PC-3 (cell line): ENCODE results near the gene CDKL4. TPM values are rescaled to one million over a fixed set of nuclear protein-coding genes. Genes with fewer than 3 reads are reported as not detected.
"Not testable (repeated sequence)": the region's sequence is repeated elsewhere in the genome, so short reads cannot be mapped to it uniquely, and the experiment has no call there.

Experiments used
- ATAC-seq: fragments of 200-7000 bp; cut with Tn5 transposase; 2 replicates; pipeline ENCODE4 v1.9.1; 2020; ENCODE audit warnings: mild to moderate bottlenecking, moderate library complexity
- BruUV-seq: library from RNA; stranded (reverse); fragments of 400-500 nt; replicated peaks from 2 replicates; lab custom pipeline; 2021; lab: Mats Ljungman, UMichigan
- CTCF ChIA-PET: fragments of 300-600 bp; sonication (Branson Sonifier 250); formaldehyde crosslinking; loops from one replicate; lab custom pipeline; 2022; ENCODE audit warnings: antibody characterized with exemption; lab: Charles Lee
- POLR2A ChIA-PET: fragments of 300-600 bp; sonication (Branson Sonifier 250); formaldehyde crosslinking; loops from one replicate; lab custom pipeline; 2022; ENCODE audit warnings: antibody characterized with exemption; ENCODE audit not compliant: unreplicated experiment; lab: Charles Lee
- DNase-seq: peaks from one replicate; pipeline ENCODE4 v3.0.0-alpha.2; 2015
- H2AFZ ChIP-seq: fragments of 300-600 bp; sonication (generic); 2 replicates; pipeline ENCODE4 v1.6.0; 2016; ENCODE audit warnings: antibody characterized with exemption, low read length
- H3F3A ChIP-seq: fragments of 300-600 bp; sonication (generic); one replicate; pipeline ENCODE4 v1.6.0; 2017; ENCODE audit warnings: antibody characterized with exemption, low read length, control low read depth, mild to moderate bottlenecking; ENCODE audit not compliant: unreplicated experiment
- H3K27ac ChIP-seq: fragments of 300-600 bp; sonication (generic); 2 replicates; pipeline ENCODE4 v1.5.1; 2016; ENCODE audit warnings: mild to moderate bottlenecking, low read length
- H3K27me3 ChIP-seq: fragments of 300-600 bp; sonication (generic); 2 replicates; pipeline ENCODE4 v1.6.1; 2016; ENCODE audit warnings: low read length, mixed read lengths
- H3K36me3 ChIP-seq: fragments of 300-600 bp; sonication (generic); 2 replicates; pipeline ENCODE4 v1.6.1; 2016; ENCODE audit warnings: low read depth, mixed run types, low read length, mixed read lengths
- H3K4me1 ChIP-seq: fragments of 300-600 bp; sonication (generic); 2 replicates; pipeline ENCODE4 v1.5.1; 2016; ENCODE audit warnings: low read length; ENCODE audit not compliant: insufficient read depth
- H3K4me2 ChIP-seq: fragments of 300-600 bp; sonication (generic); 2 replicates; pipeline ENCODE4 v1.6.0; 2016; ENCODE audit warnings: low read length
- H3K4me3 ChIP-seq: fragments of 300-600 bp; sonication (generic); 2 replicates; pipeline ENCODE4 v1.5.1; 2016; ENCODE audit warnings: mild to moderate bottlenecking, low read length, mixed read lengths
- H3K79me2 ChIP-seq: fragments of 300-600 bp; sonication (generic); 2 replicates; pipeline ENCODE4 v1.6.1; 2017; ENCODE audit warnings: low read length, mixed read lengths
- H3K9ac ChIP-seq: fragments of 300-600 bp; sonication (generic); 2 replicates; pipeline ENCODE4 v1.6.0; 2016; ENCODE audit warnings: mild to moderate bottlenecking, low read length
- H3K9me2 ChIP-seq: fragments of 300-600 bp; sonication (generic); replicated peaks from 2 replicates; pipeline ENCODE4 v1.6.1; 2016; ENCODE audit warnings: mixed run types, low read length, mixed read lengths
- H3K9me3 ChIP-seq: fragments of 300-600 bp; sonication (generic); 2 replicates; pipeline ENCODE4 v1.6.1; 2016; ENCODE audit warnings: low read length, mixed read lengths
- H4K20me1 ChIP-seq: fragments of 300-600 bp; sonication (generic); 2 replicates; pipeline ENCODE4 v1.6.1; 2016; ENCODE audit warnings: low read length, mixed read lengths
- EZH2 ChIP-seq: fragments of 300-600 bp; sonication (generic); IDR thresholded peaks from one replicate; pipeline ENCODE4 v1.6.1; 2017; ENCODE audit warnings: antibody characterized with exemption, mild to moderate bottlenecking, low read length; ENCODE audit not compliant: unreplicated experiment
- EZH2phosphoT487 ChIP-seq: fragments of 300-600 bp; sonication (generic); IDR thresholded peaks from 2 replicates; pipeline ENCODE4 v1.6.1; 2018; ENCODE audit warnings: mild to moderate bottlenecking, antibody characterized with exemption, low read length, borderline replicate concordance
- intact Hi-C: fragments of 100-400 bp; cut with micrococcal nuclease; formaldehyde crosslinking; loops from 2 replicates; pipeline ENCODE4 v1.9.0; 2023
- total RNA-seq: library from RNA; depleted of rRNA; stranded (reverse); fragments of >200 nt; gene quantifications from 2 replicates; pipeline ENCODE4 v1.2.3, GENCODE V29; 2014
- TF ChIP-seq, protein P1 (sequence below): fragments of 300-600 bp; sonication (generic); conservative IDR thresholded peaks from 2 replicates; pipeline ENCODE4 v1.5.1; 2017; ENCODE audit warnings: antibody characterized with exemption, low read depth, mild to moderate bottlenecking, low read length

The CDKL4 gene
- total RNA-seq, 1 experiment from 2014 or later: 0.07 TPM

DNA sequence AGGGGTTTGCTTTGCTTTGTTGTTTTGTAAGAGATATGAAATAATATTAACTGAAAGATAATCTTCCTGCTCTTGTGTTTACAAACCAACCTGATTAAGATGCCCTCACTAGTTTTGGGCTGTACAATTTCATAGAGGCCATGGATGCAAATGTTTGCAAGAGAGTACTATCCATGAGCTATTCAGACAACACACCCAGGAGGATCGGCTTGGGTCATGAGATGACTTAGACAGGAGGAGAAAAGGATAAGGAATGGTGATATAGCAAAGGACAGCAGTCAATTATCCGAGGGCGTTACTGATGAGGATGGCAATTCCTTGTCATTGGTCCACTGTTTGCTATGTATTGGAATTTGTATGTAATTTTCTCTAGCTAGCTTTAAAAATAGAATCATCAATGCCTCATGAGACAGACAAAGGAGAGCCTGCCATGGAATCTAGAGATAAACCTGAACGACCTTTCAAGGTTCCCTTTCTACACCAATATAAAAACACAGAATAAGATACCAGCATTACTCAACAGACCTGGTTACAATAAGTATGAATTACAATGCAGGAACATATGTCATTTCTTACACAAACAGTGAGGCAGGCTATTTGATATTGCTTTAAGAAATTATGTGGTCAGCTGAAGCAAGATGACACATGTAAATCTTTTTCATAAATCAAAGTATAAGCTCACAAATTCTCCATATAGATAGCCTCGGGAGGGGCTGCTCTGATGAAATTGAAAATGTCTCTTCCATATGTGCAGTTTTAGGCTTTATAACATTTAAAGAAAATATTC is 68.6 kb downstream of the CDKL4 start:
- no peaks in the 10 kb centered on the region for H3K9me2 ChIP-seq
- no peak overlapping the region for H3K9ac ChIP-seq
- no peaks in the 10 kb centered on the region for H4K20me1 ChIP-seq
- no peak for TF ChIP-seq EZH2phosphoT487
- TF ChIP-seq, protein P1, sequence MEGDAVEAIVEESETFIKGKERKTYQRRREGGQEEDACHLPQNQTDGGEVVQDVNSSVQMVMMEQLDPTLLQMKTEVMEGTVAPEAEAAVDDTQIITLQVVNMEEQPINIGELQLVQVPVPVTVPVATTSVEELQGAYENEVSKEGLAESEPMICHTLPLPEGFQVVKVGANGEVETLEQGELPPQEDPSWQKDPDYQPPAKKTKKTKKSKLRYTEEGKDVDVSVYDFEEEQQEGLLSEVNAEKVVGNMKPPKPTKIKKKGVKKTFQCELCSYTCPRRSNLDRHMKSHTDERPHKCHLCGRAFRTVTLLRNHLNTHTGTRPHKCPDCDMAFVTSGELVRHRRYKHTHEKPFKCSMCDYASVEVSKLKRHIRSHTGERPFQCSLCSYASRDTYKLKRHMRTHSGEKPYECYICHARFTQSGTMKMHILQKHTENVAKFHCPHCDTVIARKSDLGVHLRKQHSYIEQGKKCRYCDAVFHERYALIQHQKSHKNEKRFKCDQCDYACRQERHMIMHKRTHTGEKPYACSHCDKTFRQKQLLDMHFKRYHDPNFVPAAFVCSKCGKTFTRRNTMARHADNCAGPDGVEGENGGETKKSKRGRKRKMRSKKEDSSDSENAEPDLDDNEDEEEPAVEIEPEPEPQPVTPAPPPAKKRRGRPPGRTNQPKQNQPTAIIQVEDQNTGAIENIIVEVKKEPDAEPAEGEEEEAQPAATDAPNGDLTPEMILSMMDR: no peak
- no peak for TF ChIP-seq EZH2
- H3F3A ChIP-seq: no peaks in the 10 kb centered on the region
- BruUV-seq: no TSS peak
- no peak overlapping the region for H3K27ac ChIP-seq
- H3K4me2 ChIP-seq: no peak overlapping the region
- intact Hi-C loops: no loop called here
- ChIA-PET CTCF (interaction anchor here (0.6 kb wide), 1 partner anchor 419 kb away, joined by 4 read pairs; no protein-coding TSS in a partner anchor), POLR2A (interaction anchor here (0.6 kb wide), 1 partner anchor 588 kb away, joined by 6 read pairs; no protein-coding TSS in a partner anchor)
- no peaks in the 10 kb centered on the region for H3K4me1 ChIP-seq
- no peak for ATAC-seq
- DNase-seq: no peak
- H3K9me3 ChIP-seq: no peaks in the 10 kb centered on the region
- H3K4me3 ChIP-seq: no peak overlapping the region
- H3K27me3 ChIP-seq: no peaks in the 10 kb centered on the region
- no peaks in the 10 kb centered on the region for H3K79me2 ChIP-seq
- no peaks in the 10 kb centered on the region for H3K36me3 ChIP-seq
- H2AFZ ChIP-seq: no peak overlapping the region

DNA sequence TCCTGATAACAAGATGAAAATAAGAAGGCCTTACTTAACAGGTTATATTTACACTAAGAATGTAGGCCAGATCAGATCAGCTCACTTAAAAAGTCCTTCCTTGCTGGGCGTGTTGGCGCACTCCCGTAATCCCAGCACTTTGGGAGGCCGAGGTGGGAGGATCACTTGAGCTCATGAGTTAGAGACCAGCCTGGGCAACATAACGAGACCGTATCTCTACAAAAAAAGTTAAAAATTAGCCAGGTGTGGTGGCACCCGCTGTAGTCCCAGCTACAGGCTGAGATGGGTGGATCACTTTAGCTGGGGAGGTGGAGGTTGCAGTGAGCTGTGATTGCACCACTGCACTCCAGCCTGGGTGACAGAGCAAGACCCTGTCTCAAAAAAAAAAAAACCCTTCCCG is 69.7 kb downstream of the CDKL4 start:
- intact Hi-C loops: no loop called here
- ChIA-PET POLR2A (no interaction called here), CTCF (interaction anchor here (0.8 kb wide), 1 partner anchor 54 kb away, joined by 3 read pairs; no protein-coding TSS in a partner anchor)
- no peaks in the 10 kb centered on the region for H3K27me3 ChIP-seq
- H3K4me3 ChIP-seq: no peak overlapping the region
- no peak overlapping the region for H3K4me2 ChIP-seq
- H3K9me2 ChIP-seq: no peaks in the 10 kb centered on the region
- no peaks in the 10 kb centered on the region for H3K4me1 ChIP-seq
- H3K9me3 ChIP-seq: no peaks in the 10 kb centered on the region
- H2AFZ ChIP-seq: no peak overlapping the region
- no peaks in the 10 kb centered on the region for H3K36me3 ChIP-seq
- no peak overlapping the region for H3K27ac ChIP-seq
- H4K20me1 ChIP-seq: no peaks in the 10 kb centered on the region
- ATAC-seq: no peak
- no peak overlapping the region for H3K9ac ChIP-seq
- no TSS peak for BruUV-seq
- H3F3A ChIP-seq: no peaks in the 10 kb centered on the region
- no peaks in the 10 kb centered on the region for H3K79me2 ChIP-seq
- TF ChIP-seq, protein P1: no peak
- TF ChIP-seq EZH2: no peak
- TF ChIP-seq EZH2phosphoT487: no peak
- DNase-seq: no peak

DNA sequence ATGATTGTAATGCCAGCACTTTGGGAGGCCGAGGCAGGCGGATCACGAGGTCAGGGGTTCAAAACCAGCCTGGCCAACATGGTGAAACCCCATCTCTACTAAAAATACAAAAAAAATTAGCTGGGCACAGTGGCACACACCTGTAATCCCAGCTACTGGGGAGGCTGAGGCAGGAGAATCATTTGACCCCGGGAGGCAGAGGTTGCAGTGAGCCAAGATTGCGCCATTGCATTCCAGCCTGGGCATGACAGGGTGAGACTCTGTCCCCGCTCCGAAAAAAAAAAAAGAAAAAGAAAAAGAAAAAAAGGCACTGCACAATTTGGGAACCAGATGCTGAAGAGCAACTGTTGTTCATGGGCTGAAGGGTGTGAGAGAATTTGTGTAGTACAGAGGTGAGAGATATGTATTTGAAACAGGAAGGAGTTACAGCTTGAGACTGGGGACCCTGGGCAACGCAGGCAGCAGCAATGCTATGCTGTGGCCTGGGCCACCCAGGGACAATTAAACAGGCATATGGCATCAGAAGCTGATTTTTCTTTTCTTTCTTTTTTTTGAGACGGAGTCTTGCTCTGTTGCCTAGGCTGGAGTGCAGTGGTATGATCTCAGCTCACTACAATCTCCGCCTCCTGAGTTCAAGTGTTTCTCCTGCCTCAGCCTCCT is 71.6 kb downstream of the CDKL4 start:
- POLR2A ChIA-PET: not testable (repeated sequence)

More for the DNA sequence above, 71.6 kb downstream of the CDKL4 start:
- H3F3A ChIP-seq, H3K27ac ChIP-seq, ATAC-seq, CTCF ChIA-PET, H2AFZ ChIP-seq, intact Hi-C loops, H3K4me2 ChIP-seq, H3K4me3 ChIP-seq, H3K9me3 ChIP-seq, H3K4me1 ChIP-seq, H3K9ac ChIP-seq, BruUV-seq, H3K36me3 ChIP-seq, DNase-seq, H3K9me2 ChIP-seq, H4K20me1 ChIP-seq, H3K79me2 ChIP-seq, H3K27me3 ChIP-seq: not testable (repeated sequence)
